Ishikawa (cell line): ENCODE data around the gene AKR1C3.

Experiments used
- CEBPB ChIP-seq: IDR thresholded peaks from 2 replicates; pipeline ENCODE4 v1.6.1; 2012
- EP300 ChIP-seq: IDR thresholded peaks from 2 replicates; pipeline ENCODE4 v1.6.1; 2012; ENCODE audit warnings: borderline replicate concordance
- FOXM1 ChIP-seq: IDR thresholded peaks from 2 replicates; pipeline ENCODE4 v1.6.1; 2012; ENCODE audit warnings: low read depth, borderline replicate concordance
- TAF1 ChIP-seq: IDR thresholded peaks from 2 replicates; pipeline ENCODE4 v1.6.1; 2012; ENCODE audit warnings: low read depth, mild to moderate bottlenecking
- TF ChIP-seq, protein P1 (sequence below): IDR thresholded peaks from 2 replicates; pipeline ENCODE4 v1.6.1; 2012; ENCODE audit warnings: low read depth, mild to moderate bottlenecking
- TF ChIP-seq, protein P2 (sequence below): IDR thresholded peaks from 2 replicates; pipeline ENCODE4 v1.6.1; 2012
- TF ChIP-seq, protein P3 (sequence below): IDR thresholded peaks from 2 replicates; pipeline ENCODE4 v1.6.1; 2012

DNA sequence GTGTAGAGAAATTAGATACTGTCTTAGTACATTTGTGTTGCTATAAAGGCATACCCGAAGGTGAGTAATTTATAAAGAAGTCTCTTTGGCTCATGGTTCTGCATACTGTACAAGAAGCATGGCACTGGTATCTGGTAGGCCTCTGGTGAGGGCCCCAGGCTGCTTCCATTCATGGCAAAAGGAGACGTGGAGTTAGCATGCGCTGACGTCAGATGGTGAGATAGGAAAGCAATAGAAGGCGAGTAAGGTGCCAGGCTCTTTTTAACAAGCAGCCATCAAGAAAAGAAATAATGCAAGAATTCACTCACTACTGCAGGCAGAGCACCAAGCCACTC, 52.7 kb downstream of the AKR1C3 start:
- TF ChIP-seq, protein P1, sequence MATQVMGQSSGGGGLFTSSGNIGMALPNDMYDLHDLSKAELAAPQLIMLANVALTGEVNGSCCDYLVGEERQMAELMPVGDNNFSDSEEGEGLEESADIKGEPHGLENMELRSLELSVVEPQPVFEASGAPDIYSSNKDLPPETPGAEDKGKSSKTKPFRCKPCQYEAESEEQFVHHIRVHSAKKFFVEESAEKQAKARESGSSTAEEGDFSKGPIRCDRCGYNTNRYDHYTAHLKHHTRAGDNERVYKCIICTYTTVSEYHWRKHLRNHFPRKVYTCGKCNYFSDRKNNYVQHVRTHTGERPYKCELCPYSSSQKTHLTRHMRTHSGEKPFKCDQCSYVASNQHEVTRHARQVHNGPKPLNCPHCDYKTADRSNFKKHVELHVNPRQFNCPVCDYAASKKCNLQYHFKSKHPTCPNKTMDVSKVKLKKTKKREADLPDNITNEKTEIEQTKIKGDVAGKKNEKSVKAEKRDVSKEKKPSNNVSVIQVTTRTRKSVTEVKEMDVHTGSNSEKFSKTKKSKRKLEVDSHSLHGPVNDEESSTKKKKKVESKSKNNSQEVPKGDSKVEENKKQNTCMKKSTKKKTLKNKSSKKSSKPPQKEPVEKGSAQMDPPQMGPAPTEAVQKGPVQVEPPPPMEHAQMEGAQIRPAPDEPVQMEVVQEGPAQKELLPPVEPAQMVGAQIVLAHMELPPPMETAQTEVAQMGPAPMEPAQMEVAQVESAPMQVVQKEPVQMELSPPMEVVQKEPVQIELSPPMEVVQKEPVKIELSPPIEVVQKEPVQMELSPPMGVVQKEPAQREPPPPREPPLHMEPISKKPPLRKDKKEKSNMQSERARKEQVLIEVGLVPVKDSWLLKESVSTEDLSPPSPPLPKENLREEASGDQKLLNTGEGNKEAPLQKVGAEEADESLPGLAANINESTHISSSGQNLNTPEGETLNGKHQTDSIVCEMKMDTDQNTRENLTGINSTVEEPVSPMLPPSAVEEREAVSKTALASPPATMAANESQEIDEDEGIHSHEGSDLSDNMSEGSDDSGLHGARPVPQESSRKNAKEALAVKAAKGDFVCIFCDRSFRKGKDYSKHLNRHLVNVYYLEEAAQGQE, result no peak
- TF ChIP-seq EP300 (no peak), TAF1 (no peak), CEBPB (no peak), FOXM1 (no peak)
- TF ChIP-seq, protein P2, sequence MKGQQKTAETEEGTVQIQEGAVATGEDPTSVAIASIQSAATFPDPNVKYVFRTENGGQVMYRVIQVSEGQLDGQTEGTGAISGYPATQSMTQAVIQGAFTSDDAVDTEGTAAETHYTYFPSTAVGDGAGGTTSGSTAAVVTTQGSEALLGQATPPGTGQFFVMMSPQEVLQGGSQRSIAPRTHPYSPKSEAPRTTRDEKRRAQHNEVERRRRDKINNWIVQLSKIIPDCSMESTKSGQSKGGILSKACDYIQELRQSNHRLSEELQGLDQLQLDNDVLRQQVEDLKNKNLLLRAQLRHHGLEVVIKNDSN, result no peak
- TF ChIP-seq, protein P3, sequence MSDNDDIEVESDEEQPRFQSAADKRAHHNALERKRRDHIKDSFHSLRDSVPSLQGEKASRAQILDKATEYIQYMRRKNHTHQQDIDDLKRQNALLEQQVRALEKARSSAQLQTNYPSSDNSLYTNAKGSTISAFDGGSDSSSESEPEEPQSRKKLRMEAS, result no peak
